HG03432 (cell line): ENCODE results near the gene FANCC.

Experiments used
- ATAC-seq: cut with Tn5 transposase; IDR thresholded peaks from one replicate; pipeline ENCODE4 v1.9.1; 2021; ENCODE audit warnings: mild to moderate bottlenecking, moderate library complexity; ENCODE audit not compliant: unreplicated experiment

FANCC gene

DNA sequence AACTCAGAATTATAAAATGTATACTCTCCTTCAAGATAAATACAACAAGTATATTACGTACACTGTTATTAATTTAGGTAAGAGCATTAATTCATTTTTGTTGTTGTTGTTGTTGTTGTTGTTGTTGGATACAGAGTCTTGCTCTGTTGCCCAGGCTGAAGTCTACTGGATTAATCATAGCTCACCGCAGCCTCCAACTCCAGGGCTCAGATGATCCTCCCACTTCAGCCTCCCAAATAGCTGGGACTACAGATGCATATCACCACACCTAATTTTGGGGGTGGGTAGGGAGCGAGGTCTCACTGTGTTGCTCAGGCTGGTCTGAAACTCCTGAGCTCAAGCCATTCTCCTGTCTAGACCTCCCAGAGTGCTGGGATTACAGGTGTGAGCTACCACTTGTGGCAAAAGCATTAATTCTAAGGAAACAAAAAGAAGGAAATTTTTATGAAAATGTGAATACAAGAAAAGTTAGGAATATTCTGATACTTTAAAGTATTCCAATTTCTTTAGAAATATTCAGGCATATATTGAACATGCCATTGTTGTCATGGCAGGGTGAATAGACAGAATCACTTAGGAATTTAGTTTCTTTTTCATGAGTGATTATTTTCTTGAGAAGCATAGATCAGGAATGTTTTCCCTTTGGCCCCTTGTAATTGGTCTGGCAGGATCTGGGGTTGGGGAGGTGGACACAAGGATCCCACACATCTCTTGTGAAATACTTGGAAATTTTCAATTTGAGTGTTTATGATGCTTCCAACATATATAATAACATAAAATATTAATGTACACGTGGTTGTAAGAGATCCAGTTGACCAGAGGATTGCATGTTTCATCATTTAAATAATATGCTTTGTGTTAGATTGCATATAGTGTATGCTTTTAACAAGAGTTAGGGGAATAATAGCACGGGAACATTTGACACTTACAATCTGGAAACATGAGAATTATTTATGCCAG is 263.6 kb downstream of the FANCC start:
- ATAC-seq, result no peak

DNA sequence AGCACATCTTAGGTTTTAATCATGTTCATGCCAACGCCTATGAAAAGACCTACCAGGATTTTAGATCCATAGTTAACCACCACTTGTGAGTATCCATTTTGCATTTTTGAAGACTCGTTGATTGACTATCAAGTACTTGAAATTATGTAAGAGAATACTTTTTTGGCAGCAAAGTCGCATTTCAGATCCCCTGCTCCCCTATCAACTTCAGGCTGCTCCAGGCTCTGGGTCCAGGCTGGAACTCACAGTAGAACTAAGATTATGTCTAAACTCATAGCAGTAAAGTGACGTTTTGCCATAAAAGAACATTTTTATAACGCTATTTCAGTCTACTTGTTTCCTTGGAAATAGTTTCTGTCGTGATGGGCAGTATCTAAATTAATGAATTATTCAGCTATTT is 267.7 kb downstream of the FANCC start:
- ATAC-seq, result no peak
